Heart right ventricle (tissue), 16 donors: ENCODE measurements around the gene CNOT6. TPM values are rescaled to one million over a fixed set of nuclear protein-coding genes. Genes with fewer than 3 reads are reported as not detected.

ENCODE experiments used
- ATAC-seq, 8 donors: fragments of 200-7000 bp; cut with Tn5 transposase; one replicate each; pipeline ENCODE4 v1.9.1; 2020; ENCODE audit warnings: mild to moderate bottlenecking in 8 of 8, moderate library complexity in 8 of 8, moderate number of reproducible peaks in 1 of 8
- DNase-seq, 2 donors: peaks; one replicate each; pipeline ENCODE4 v3.0.0-alpha.2; 2020
- H3K27ac ChIP-seq, 10 donors: fragments of 200-600 bp; sonication (generic) in 2 of 10; one replicate each; pipeline versions ENCODE4 v1.5.0 to v1.8.0; 2020 to 2022; ENCODE audit warnings: mild to moderate bottlenecking in 3 of 10
- H3K27me3 ChIP-seq, 7 donors: fragments of 200-600 bp; one replicate each; pipeline ENCODE4 v1.8.0; 2021 to 2022; ENCODE audit warnings: mild to moderate bottlenecking in 2 of 7
- H3K36me3 ChIP-seq, 9 donors: fragments of 200-600 bp; sonication (generic) in 1 of 9; one replicate each; pipeline versions ENCODE4 v1.5.0 to v1.8.0; 2020 to 2022; ENCODE audit warnings: mild to moderate bottlenecking in 2 of 9
- H3K4me1 ChIP-seq, 9 donors: fragments of 200-600 bp; sonication (generic) in 1 of 9; one replicate each; pipeline versions ENCODE4 v1.5.0 to v1.8.0; 2020 to 2022; ENCODE audit warnings: mild to moderate bottlenecking in 4 of 9
- H3K4me3 ChIP-seq, 10 donors: fragments of 200-600 bp; sonication (generic) in 2 of 10; one replicate each; pipeline versions ENCODE4 v1.5.0 to v1.8.0; 2020 to 2022; ENCODE audit warnings: mild to moderate bottlenecking in 7 of 10, moderate library complexity in 2 of 10
- H3K9me3 ChIP-seq, 11 donors: fragments of 200-600 bp in 10 of 11; sonication (generic) in 2 of 11; one replicate each; pipeline versions ENCODE4 v1.5.0 to v1.8.0; 2013 to 2022; ENCODE audit warnings: mild to moderate bottlenecking in 2 of 11, control low read depth in 1 of 11, moderate library complexity in 1 of 11
- CTCF ChIP-seq, 9 donors: fragments of 200-600 bp; sonication (generic) in 2 of 9; IDR thresholded peaks; one replicate each; pipeline versions ENCODE4 v1.5.0 to v1.8.0; 2021 to 2022; ENCODE audit warnings: antibody characterized with exemption in 9 of 9, mild to moderate bottlenecking in 5 of 9, moderate library complexity in 1 of 9
- WGBS, 2 donors: extraction: QIAGEN DNeasy Blood & Tissue Kit; methylation state at CpG; one replicate each; pipeline ENCODE4 v1.1.7; 2013; ENCODE audit warnings: inconsistent platforms in 1 of 2; 5-methylcytosine and 5-hydroxymethylcytosine counted together
- intact Hi-C, 10 donors: fragments of 100-400 bp; cut with DNase I; formaldehyde crosslinking; loops; one replicate each; pipeline versions ENCODE4 v1.11.1 to v1.14.2; 2022
- polyA plus RNA-seq, 2 donors: library from polyadenylated mRNA; stranded (reverse); fragments of 200-250 nt; gene quantifications; one replicate each; pipeline ENCODE4 v1.2.3, GENCODE V29; 2013
- total RNA-seq, 10 donors: library from RNA; stranded (reverse); fragmentation: NEBNext Ultra II Directional in 3 of 10; extraction: Animal tissue kit (Norgen Biotek cat#: 25700) in 3 of 10; gene quantifications; one replicate each; pipeline versions ENCODE4 v1.2.1 to v1.2.4, GENCODE V29; 2021 to 2023
- donor health status: Arrhythmogenic right ventricular cardiomyopathy.
- donor health status: ischemic (EF 13 %, LVEDD 7.1; RV severe dilation, severe dysfunction).
- donor health status: healthy with polysubstance abuse.
- donor health status: DM: no; HTN: yes; CAD: no.
- donor health status: DM: no; HTN: no; CAD: no.
- donor health status: ischemic (EF 25% LVEDD 6.9; RV normal size, moderate dysfunction).
- donor health status: ischemic (EF 25% LVEDD 5.7; RV mildly dilated, moderate dysfunction).
- donor health status: healthy.
- donor health status: DM: yes; HTN: yes; CAD: no.
- donor health status: Ischemic cardiomyopathy.
- donor health status: ischemic (EF 35%, LVEDD 5.7; RV mildly dilated, moderate dysfunction).
- donor health status: nonischemic (EF 11% LVEDD 7.7; RV severe dilation, severe dysfunction).
- donor health status: DM: yes; HTN: yes; CAD: no.
- donor health status: PGD.
- donor health status: ischemic (EF 29% LVEDD 5.4; RV normal size, mild dysfunction).
- donor health status: nonischemic (EF 23%, LVEDD 6.1; RV moderate dilation, normal function).

The CNOT6 gene
- total and polyA plus RNA-seq, 12 donors: 3.8 to 20.5 (median 13.1) TPM

GRCh38 chr5:180575571-180575970 lies 81.4 kb downstream of the CNOT6 start:
- no peak for TF ChIP-seq CTCF (IDR thresholded peaks at IDR 0.05)
- Histone ChIP-seq H3K27me3 (no peaks in the 10 kb centered on the region), H3K9me3 (no peaks in the 10 kb centered on the region), H3K27ac (no peak overlapping the region), H3K4me3 (no peak overlapping the region), H3K36me3 (peaks cover 0 to 77% (median 23%) of the 10 kb centered on the region in 9 donors), H3K4me1 (no peaks in the 10 kb centered on the region)
- intact Hi-C loops: no loop called here
- ATAC-seq (no peak), DNase-seq (no peak)
- 87% methylated on average over 2 of the region's 2 CpGs for WGBS, 2 donors

GRCh38 chr5:180580681-180581080 lies 86.5 kb downstream of the CNOT6 start:
- no peaks in the 10 kb centered on the region for H3K4me1 ChIP-seq
- ATAC-seq: no peak
- no peak overlapping the region for H3K27ac ChIP-seq
- no peaks in the 10 kb centered on the region for H3K27me3 ChIP-seq
- 89 to 91% methylated on average over 6 of the region's 6 CpGs for WGBS, 2 donors
- peaks cover 0 to 30% (median 4%) of the 10 kb centered on the region in 9 donors for H3K36me3 ChIP-seq
- no peak overlapping the region for H3K4me3 ChIP-seq
- no peak for TF ChIP-seq CTCF (IDR thresholded peaks at IDR 0.05)
- H3K9me3 ChIP-seq: peaks cover 0 to 30% (median 0%) of the 10 kb centered on the region in 11 donors
- no peak for DNase-seq
- intact Hi-C loops: no loop called here

- no peak for ATAC-seq
- Histone ChIP-seq H3K27me3 (peaks cover 0 to 13% (median 4%) of the 10 kb centered on the region in 7 donors), H3K4me1 (no peaks in the 10 kb centered on the region), H3K27ac (no peak overlapping the region), H3K36me3 (peaks cover 0 to 2% (median 0%) of the 10 kb centered on the region in 9 donors), H3K9me3 (peaks cover 0 to 35% (median 0%) of the 10 kb centered on the region in 11 donors), H3K4me3 (no peak overlapping the region)
- WGBS, 2 donors: 73 to 93% methylated on average over 2 of the region's 2 CpGs
- no peak for DNase-seq
- intact Hi-C loops: no loop called here
- no peak for TF ChIP-seq CTCF (IDR thresholded peaks at IDR 0.05)
Observed at GRCh38 chr5:180583738-180584137, 89.6 kb downstream of the CNOT6 start.

- H3K36me3 ChIP-seq: no peaks in the 10 kb centered on the region
- 86 to 87% methylated on average over 3 of the region's 3 CpGs for WGBS, 2 donors
- ATAC-seq: no peak
Observed at GRCh38 chr5:180586204-180586603, 92.0 kb downstream of the CNOT6 start.

More at GRCh38 chr5:180586204-180586603, 92.0 kb downstream of the CNOT6 start:
- no peak for DNase-seq
- H3K9me3 ChIP-seq: peaks cover 0 to 35% (median 0%) of the 10 kb centered on the region in 11 donors
- no peak for TF ChIP-seq CTCF (IDR thresholded peaks at IDR 0.05)
- no peak overlapping the region for H3K4me3 ChIP-seq
- no peak overlapping the region for H3K27ac ChIP-seq
- peaks cover 9 to 37% (median 22%) of the 10 kb centered on the region in 7 donors for H3K27me3 ChIP-seq
- H3K4me1 ChIP-seq: peaks cover 0 to 17% (median 12%) of the 10 kb centered on the region in 9 donors
- intact Hi-C loops: no loop called here
